Panc1 (cell line): ENCODE measurements around the gene SARS2. TPM values are rescaled to one million over a fixed set of nuclear protein-coding genes. Genes with fewer than 3 reads are reported as not detected.

Experiments
- ATAC-seq: fragments of 200-7000 bp; cut with Tn5 transposase; 2 replicates; pipeline ENCODE4 v1.9.1; 2020; ENCODE audit warnings: mild to moderate bottlenecking, moderate library complexity
- BruUV-seq: library from RNA; stranded (reverse); fragments of 400-500 nt; replicated peaks from 2 replicates; lab custom pipeline; 2021; lab: Mats Ljungman, UMichigan
- CTCF ChIA-PET: fragments of 300-600 bp; sonication (Branson Sonifier 250); formaldehyde crosslinking; loops from one replicate; lab custom pipeline; 2022; ENCODE audit warnings: antibody characterized with exemption; lab: Charles Lee
- POLR2A ChIA-PET: fragments of 300-600 bp; sonication (Branson Sonifier 250); formaldehyde crosslinking; loops from one replicate; lab custom pipeline; 2022; ENCODE audit warnings: antibody characterized with exemption; lab: Charles Lee
- DNase-seq: peaks from one replicate; pipeline ENCODE4 v3.0.0-alpha.2; 2010; ENCODE audit warnings: low read depth, low spot score
- H3K27ac ChIP-seq: 2 replicates; pipeline ENCODE4 v1.5.1; 2011; ENCODE audit warnings: mild to moderate bottlenecking, low read length, inconsistent platforms
- H3K27me3 ChIP-seq: fragments of 200-500 bp; sonication (Bioruptor generic); 2 replicates; pipeline ENCODE4 v1.6.0; 2014; ENCODE audit warnings: low read length, inconsistent platforms; ENCODE audit not compliant: control insufficient read depth, insufficient read depth
- H3K36me3 ChIP-seq: fragments of 200-500 bp; sonication (Bioruptor generic); 2 replicates; pipeline ENCODE4 v1.5.1; 2014; ENCODE audit warnings: inconsistent platforms, mild to moderate bottlenecking, low read length, moderate library complexity; ENCODE audit not compliant: control insufficient read depth, insufficient read depth
- H3K4me1 ChIP-seq: 2 replicates; pipeline ENCODE4 v1.5.1; 2011; ENCODE audit warnings: inconsistent platforms, mild to moderate bottlenecking, low read length, moderate library complexity; ENCODE audit not compliant: control insufficient read depth, insufficient read depth
- H3K4me3 ChIP-seq, 2 experiments: 2 replicates each; pipeline ENCODE4 v1.5.1; 2011 to 2012; ENCODE audit warnings: low read depth in 2 of 2, low read length in 2 of 2, mild to moderate bottlenecking in 2 of 2, inconsistent platforms in 1 of 2, moderate library complexity in 1 of 2
- H3K9me3 ChIP-seq: fragments of 200-500 bp; sonication (Bioruptor generic); 2 replicates; pipeline ENCODE4 v1.5.1; 2014; ENCODE audit warnings: low read depth, mild to moderate bottlenecking, inconsistent platforms, low read length, moderate library complexity; ENCODE audit not compliant: control insufficient read depth, insufficient read depth
- POLR2AphosphoS5 ChIP-seq: IDR thresholded peaks from 2 replicates; pipeline ENCODE4 v1.6.1; 2012; ENCODE audit warnings: mild to moderate bottlenecking, low read depth, low read length, moderate library complexity
- SIN3A ChIP-seq: IDR thresholded peaks from 2 replicates; pipeline ENCODE4 v1.6.1; 2012; ENCODE audit warnings: low read depth, mild to moderate bottlenecking, low read length, moderate library complexity, borderline replicate concordance; ENCODE audit not compliant: insufficient read depth
- TCF7L2 ChIP-seq: IDR thresholded peaks from 2 replicates; pipeline ENCODE4 v1.6.1; 2011; ENCODE audit warnings: mild to moderate bottlenecking, low read depth, low read length, inconsistent platforms
- in situ Hi-C: cut with HindIII; loops from 2 replicates; pipeline ENCODE4 v1.10.0; 2016; ENCODE audit warnings: low sequenced_read_pairs, low pct_unique_long_range_greater_than_20kb
- intact Hi-C: fragments of 100-400 bp; cut with micrococcal nuclease; formaldehyde crosslinking; loops from one replicate; pipeline ENCODE4 v1.10.0; 2022; ENCODE audit not compliant: unreplicated experiment
- total RNA-seq: library from RNA; stranded (reverse); gene quantifications from one replicate; pipeline ENCODE4 v1.2.1, GENCODE V29; 2021; ENCODE audit not compliant: unreplicated experiment
- TF ChIP-seq, protein P1 (sequence below), 2 experiments: IDR thresholded peaks; 2 replicates each; pipeline ENCODE4 v1.6.1; 2011 to 2012; ENCODE audit warnings: low read depth in 2 of 2, control low read depth in 1 of 2, low read length in 1 of 2, mild to moderate bottlenecking in 1 of 2, moderate library complexity in 1 of 2; ENCODE audit not compliant: insufficient read depth in 1 of 2
- TF ChIP-seq, protein P2 (sequence below): fragments of 450-650 bp; IDR thresholded peaks from 2 replicates; pipeline ENCODE4 v1.5.1; 2017; ENCODE audit warnings: mild to moderate bottlenecking

The SARS2 gene
- total RNA-seq, 1 experiment from 2014 or later = 186 TPM

DNA sequence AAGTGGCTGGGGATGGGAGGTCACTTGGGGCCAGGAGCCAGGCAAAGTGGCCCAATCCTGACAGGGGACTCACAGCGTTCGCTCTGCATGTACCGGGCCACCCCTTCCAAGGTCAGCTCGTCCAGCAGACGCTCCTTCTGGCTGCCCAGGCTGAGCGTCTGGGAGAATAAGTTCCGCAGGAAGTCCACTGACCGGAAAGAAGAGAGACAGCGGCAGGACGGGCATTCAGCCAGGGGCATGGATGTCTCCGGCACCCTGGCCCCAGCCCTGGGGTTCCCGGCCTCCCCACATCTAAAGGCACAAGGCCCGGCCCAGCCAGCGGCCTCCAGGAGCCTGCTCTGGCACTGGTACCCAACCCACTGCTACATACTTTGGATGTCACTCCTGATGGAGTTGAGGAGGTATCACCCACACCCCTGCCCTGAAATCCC lies 37.2 kb downstream of the SARS2 start:
- H3K4me3 ChIP-seq = no peak overlapping the region
- ChIA-PET POLR2A (no interaction called here), CTCF (interaction anchor here (0.6 kb wide), 1 partner anchor 657 kb away, joined by 4 read pairs; no protein-coding TSS in a partner anchor)
- no peaks in the 10 kb centered on the region for H3K36me3 ChIP-seq
- no peaks in the 10 kb centered on the region for H3K27me3 ChIP-seq
- no peaks in the 10 kb centered on the region for H3K9me3 ChIP-seq
- intact Hi-C loops (no loop called here), in situ Hi-C loops (no loop called here)
- TF ChIP-seq POLR2AphosphoS5 = no peak
- TF ChIP-seq, protein P1, sequence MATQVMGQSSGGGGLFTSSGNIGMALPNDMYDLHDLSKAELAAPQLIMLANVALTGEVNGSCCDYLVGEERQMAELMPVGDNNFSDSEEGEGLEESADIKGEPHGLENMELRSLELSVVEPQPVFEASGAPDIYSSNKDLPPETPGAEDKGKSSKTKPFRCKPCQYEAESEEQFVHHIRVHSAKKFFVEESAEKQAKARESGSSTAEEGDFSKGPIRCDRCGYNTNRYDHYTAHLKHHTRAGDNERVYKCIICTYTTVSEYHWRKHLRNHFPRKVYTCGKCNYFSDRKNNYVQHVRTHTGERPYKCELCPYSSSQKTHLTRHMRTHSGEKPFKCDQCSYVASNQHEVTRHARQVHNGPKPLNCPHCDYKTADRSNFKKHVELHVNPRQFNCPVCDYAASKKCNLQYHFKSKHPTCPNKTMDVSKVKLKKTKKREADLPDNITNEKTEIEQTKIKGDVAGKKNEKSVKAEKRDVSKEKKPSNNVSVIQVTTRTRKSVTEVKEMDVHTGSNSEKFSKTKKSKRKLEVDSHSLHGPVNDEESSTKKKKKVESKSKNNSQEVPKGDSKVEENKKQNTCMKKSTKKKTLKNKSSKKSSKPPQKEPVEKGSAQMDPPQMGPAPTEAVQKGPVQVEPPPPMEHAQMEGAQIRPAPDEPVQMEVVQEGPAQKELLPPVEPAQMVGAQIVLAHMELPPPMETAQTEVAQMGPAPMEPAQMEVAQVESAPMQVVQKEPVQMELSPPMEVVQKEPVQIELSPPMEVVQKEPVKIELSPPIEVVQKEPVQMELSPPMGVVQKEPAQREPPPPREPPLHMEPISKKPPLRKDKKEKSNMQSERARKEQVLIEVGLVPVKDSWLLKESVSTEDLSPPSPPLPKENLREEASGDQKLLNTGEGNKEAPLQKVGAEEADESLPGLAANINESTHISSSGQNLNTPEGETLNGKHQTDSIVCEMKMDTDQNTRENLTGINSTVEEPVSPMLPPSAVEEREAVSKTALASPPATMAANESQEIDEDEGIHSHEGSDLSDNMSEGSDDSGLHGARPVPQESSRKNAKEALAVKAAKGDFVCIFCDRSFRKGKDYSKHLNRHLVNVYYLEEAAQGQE (IDR thresholded peaks at IDR 0.05; ENCODE audit: insufficient read depth in 1 of 2, low read depth in 2 of 2, low read length in 1 of 2) = no peak
- TF ChIP-seq, protein P2, sequence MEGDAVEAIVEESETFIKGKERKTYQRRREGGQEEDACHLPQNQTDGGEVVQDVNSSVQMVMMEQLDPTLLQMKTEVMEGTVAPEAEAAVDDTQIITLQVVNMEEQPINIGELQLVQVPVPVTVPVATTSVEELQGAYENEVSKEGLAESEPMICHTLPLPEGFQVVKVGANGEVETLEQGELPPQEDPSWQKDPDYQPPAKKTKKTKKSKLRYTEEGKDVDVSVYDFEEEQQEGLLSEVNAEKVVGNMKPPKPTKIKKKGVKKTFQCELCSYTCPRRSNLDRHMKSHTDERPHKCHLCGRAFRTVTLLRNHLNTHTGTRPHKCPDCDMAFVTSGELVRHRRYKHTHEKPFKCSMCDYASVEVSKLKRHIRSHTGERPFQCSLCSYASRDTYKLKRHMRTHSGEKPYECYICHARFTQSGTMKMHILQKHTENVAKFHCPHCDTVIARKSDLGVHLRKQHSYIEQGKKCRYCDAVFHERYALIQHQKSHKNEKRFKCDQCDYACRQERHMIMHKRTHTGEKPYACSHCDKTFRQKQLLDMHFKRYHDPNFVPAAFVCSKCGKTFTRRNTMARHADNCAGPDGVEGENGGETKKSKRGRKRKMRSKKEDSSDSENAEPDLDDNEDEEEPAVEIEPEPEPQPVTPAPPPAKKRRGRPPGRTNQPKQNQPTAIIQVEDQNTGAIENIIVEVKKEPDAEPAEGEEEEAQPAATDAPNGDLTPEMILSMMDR = no peak
- TF ChIP-seq SIN3A = no peak
- TF ChIP-seq TCF7L2 = no peak
- DNase-seq (no peak), ATAC-seq (no peak)
- H3K27ac ChIP-seq = no peak overlapping the region
- peaks cover 4% of the 10 kb centered on the region for H3K4me1 ChIP-seq
- BruUV-seq = no TSS peak

DNA sequence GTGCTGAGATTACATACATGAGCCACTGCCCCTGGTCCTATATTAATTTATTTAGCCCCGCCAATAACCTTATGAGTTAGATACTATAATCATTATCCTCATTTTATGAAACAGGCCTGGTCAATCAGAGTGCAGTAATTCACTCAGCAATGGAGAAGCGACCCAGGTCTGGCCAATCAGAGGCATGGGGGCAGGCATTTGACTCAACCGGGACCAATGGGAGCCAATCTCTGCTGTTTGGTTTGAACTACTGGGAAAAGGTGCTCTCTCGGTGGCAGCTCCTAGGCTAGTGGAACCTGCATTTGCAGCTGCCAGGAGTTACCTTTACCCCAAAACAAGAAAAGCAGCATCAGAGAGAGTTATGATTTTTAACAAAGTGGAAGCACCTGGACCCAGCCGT lies 37.7 kb downstream of the SARS2 start:
- no peaks in the 10 kb centered on the region for H3K27me3 ChIP-seq
- no peak overlapping the region for H3K27ac ChIP-seq
- BruUV-seq = no TSS peak
- in situ Hi-C loops = no loop called here
- ATAC-seq = no peak
- no peaks in the 10 kb centered on the region for H3K9me3 ChIP-seq
- ChIA-PET POLR2A (no interaction called here), CTCF (no interaction called here)
- DNase-seq = no peak
- intact Hi-C loops = no loop called here
- no peak for TF ChIP-seq POLR2AphosphoS5
- no peak for TF ChIP-seq SIN3A
- TF ChIP-seq, protein P1 (IDR thresholded peaks at IDR 0.05; ENCODE audit: insufficient read depth in 1 of 2, low read depth in 2 of 2, low read length in 1 of 2) = no peak
- no peak for TF ChIP-seq TCF7L2
- TF ChIP-seq, protein P2 = no peak
- H3K4me1 ChIP-seq = no peaks in the 10 kb centered on the region
- H3K4me3 ChIP-seq = no peak overlapping the region
- H3K36me3 ChIP-seq = no peaks in the 10 kb centered on the region
